Ishikawa (cell line): ENCODE data around the gene COMMD2.

Experiments
- CEBPB ChIP-seq: IDR thresholded peaks from 2 replicates; pipeline ENCODE4 v1.6.1; 2012
- CREB1 ChIP-seq: IDR thresholded peaks from 2 replicates; pipeline ENCODE4 v1.6.1; 2012; ENCODE audit warnings: low read depth

- TF ChIP-seq CEBPB (no peak), CREB1 (no peak)
These were observed 25.3 kb upstream of the COMMD2 start for GRCh38 chr3:149777414-149778214.
